ENCODE results near the gene HOXB2. TPM values are rescaled to one million over a fixed set of nuclear protein-coding genes. Genes with fewer than 3 reads are reported as not detected.

The HOXB2 gene
- total RNA-seq, 6 experiments from 2014 or later = 1.1 to 1.9 (median 1.5) TPM

DNA sequence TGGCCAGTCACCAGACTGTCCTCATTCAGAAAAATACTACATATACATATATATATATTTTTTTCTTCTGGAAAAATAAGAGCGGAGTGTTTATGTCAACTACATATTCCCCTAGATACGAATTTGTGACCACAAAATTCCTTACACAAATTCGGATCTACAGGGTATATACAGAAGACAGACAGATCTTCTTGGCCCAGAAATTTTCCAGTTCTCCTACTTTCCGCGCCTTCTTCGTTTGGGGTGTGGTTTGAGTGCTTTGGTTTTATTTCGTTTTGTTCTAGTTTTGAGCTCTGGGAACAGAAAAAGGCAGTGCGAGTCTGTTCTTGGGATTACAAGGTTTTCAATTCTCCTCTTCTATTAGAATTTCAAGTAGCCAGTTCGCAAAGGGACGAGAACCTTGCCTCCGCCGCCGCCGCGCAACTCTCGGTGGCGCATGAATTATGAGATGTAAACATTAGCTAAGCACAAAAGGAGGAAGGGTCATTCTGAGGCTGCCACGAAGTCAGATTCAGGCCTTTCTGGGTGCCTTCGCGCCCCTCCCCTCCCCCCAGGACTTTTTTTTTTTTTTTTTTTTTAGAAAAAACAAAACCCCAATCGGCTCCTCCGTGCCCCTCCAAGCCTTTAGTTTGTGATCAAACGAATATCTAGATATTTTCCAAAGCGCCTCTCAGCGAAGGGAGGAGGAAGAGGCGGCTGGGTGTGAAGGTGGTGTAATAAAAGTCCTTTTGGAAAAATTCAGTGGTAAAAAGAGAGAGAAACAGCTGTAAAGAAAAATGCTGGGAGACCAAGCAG, 35.0 kb upstream of the HOXB2 start:
- Histone ChIP-seq H3K4me3 (peak overlapping the region in 1 of 3 donors; percentile 41), H3K4me1 (peaks cover 0 to 7% (median 0%) of the 10 kb centered on the region in 4 donors), H3K36me3 (no peaks in the 10 kb centered on the region), H3K9me3 (no peaks in the 10 kb centered on the region), H3K27me3 (peaks cover 0 to 54% of the 10 kb centered on the region in 2 donors), H3K27ac (peak overlapping the region; percentile 77 to 91 (median 78))
- WGBS (ENCODE audit: insufficient coverage, low coverage, low lambda C conversion rate, missing lambda C conversion rate) = 9% methylated on average over 26 of the region's 26 CpGs
- TF ChIP-seq CTCF (IDR thresholded peaks at IDR 0.05) (no peak), POLR2A (IDR thresholded peaks at IDR 0.05) (no peak)
- intact Hi-C loops (cut with DNase I) = no loop called here
- DNase-seq (no peak), ATAC-seq (no peak)

DNA sequence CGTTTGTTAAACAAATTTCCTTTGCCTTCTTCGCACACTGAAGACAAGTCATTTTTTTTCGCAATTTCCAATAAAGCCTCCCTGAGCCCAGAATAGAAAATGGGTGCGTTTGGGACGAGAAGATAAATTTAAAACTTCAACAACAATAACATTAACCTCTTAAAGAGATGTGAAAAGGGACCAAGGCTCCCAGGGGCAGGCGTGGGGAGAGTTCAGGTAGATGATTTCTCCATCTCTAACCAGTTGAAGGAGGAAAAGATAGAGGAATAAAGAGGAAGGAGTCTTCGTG, 34.5 kb upstream of the HOXB2 start:
- peaks cover 0 to 54% of the 10 kb centered on the region in 2 donors for H3K27me3 ChIP-seq
- TF ChIP-seq CTCF (IDR thresholded peaks at IDR 0.05) (no peak), POLR2A (IDR thresholded peaks at IDR 0.05) (no peak)
- no peak for ATAC-seq
- no peaks in the 10 kb centered on the region for H3K9me3 ChIP-seq
- peaks cover 0 to 7% (median 0%) of the 10 kb centered on the region in 4 donors for H3K4me1 ChIP-seq
- intact Hi-C loops (cut with DNase I) = no loop called here
- H3K36me3 ChIP-seq = no peaks in the 10 kb centered on the region
- peak overlapping the region; percentile 77 to 91 (median 78) for H3K27ac ChIP-seq
- DNase-seq = no peak
- 5% methylated on average over 7 of the region's 7 CpGs for WGBS (ENCODE audit: insufficient coverage, low coverage, low lambda C conversion rate, missing lambda C conversion rate)
- H3K4me3 ChIP-seq = no peak overlapping the region

GRCh38 chr17:48578616-48579470, 33.9 kb upstream of the HOXB2 start:
- intact Hi-C loops (cut with DNase I) = no loop called here
- 4% methylated on average over 30 of the region's 43 CpGs for WGBS (ENCODE audit: insufficient coverage, low coverage, low lambda C conversion rate, missing lambda C conversion rate)

More at GRCh38 chr17:48578616-48579470, 33.9 kb upstream of the HOXB2 start:
- H3K4me1 ChIP-seq = peaks cover 0 to 7% (median 0%) of the 10 kb centered on the region in 4 donors
- no peaks in the 10 kb centered on the region for H3K9me3 ChIP-seq
- TF ChIP-seq CTCF (IDR thresholded peaks at IDR 0.05) = no peak
- TF ChIP-seq POLR2A (IDR thresholded peaks at IDR 0.05) = no peak
- no peak for DNase-seq
- peak; percentile 4 to 20 (median 11) for ATAC-seq
- peaks cover 0 to 54% of the 10 kb centered on the region in 2 donors for H3K27me3 ChIP-seq
- H3K27ac ChIP-seq = peak overlapping the region; percentile 63 to 91 (median 78)
- no peaks in the 10 kb centered on the region for H3K36me3 ChIP-seq
- peak overlapping the region; percentile 27 to 46 (median 36) for H3K4me3 ChIP-seq

Data from right lobe of liver (tissue), 6 donors.